Placental epithelial cell (primary cell): ENCODE data around the gene SPDYE8. TPM values are rescaled to one million over a fixed set of nuclear protein-coding genes. Genes with fewer than 3 reads are reported as not detected.

ENCODE experiments used
- small RNA-seq: library from RNA; depleted of rRNA; stranded (forward); fragments of <200 nt; gene quantifications from one replicate; pipeline ENCODE3, GENCODE V24; 2012
- total RNA-seq: library from RNA; depleted of rRNA; stranded (reverse); fragments of >200 nt; gene quantifications from 2 replicates; pipeline ENCODE4 v1.2.3, GENCODE V29; 2012

SPDYE8 gene, protein sequence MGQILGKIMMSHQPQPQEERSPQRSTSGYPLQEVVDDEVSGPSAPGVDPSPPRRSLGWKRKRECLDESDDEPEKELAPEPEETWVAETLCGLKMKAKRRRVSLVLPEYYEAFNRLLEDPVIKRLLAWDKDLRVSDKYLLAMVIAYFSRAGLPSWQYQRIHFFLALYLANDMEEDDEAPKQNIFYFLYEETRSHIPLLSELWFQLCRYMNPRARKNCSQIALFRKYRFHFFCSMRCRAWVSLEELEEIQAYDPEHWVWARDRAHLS
- total RNA-seq, result 0.43 TPM in 1 of 2 replicates, not detected in the other

DNA sequence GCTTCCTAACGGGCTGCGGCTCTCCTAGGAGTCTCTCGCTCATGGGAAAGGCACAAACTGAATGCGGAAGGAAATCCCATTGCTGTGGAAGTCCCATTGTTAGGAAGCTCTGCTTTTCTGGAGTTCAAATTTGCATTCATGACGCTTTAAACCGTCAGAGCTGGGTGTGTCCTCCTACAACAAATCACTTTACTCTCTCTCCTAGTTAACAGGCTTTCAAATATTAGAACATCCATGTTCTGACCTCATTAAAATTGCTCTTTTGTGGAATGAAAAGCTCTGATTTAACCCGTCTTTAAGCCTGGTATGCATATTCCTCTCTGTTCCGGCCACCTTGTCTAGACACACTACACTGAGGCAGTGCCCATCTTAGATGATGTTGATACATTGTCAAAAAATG lies at the start of gene SPDYE8:
TSS of gene SPDYE8 (minus strand) at position 101 of the 400 bp plus-strand sequence. CDS start 1,800 bp downstream, outside the sequence.

DNA sequence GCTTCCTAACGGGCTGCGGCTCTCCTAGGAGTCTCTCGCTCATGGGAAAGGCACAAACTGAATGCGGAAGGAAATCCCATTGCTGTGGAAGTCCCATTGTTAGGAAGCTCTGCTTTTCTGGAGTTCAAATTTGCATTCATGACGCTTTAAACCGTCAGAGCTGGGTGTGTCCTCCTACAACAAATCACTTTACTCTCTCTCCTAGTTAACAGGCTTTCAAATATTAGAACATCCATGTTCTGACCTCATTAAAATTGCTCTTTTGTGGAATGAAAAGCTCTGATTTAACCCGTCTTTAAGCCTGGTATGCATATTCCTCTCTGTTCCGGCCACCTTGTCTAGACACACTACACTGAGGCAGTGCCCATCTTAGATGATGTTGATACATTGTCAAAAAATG lies 28.2 kb upstream of the SPDYE8 start, which contains the start of gene SPDYE11:
TSS of gene SPDYE11 (minus strand) at position 101 of the 400 bp plus-strand sequence. CDS start 1,800 bp downstream, outside the sequence.

Small RNA genes within 50 kb of the gene (small RNA-seq; reads per million reads assigned to genes)
- not detected for gene RF00019

Other genes starting within 250 kb of the SPDYE8 start
- gene TYW1B, start 201.6 kb downstream of the SPDYE8 start, total RNA-seq, result 0.54 and 1.6 TPM in 2 replicates
- 6.7 and 7.8 TPM in 2 replicates for gene POM121, start 104.7 kb downstream of the SPDYE8 start, total RNA-seq
- not detected in 2 replicates for gene TRIM74, start 60.3 kb downstream of the SPDYE8 start, total RNA-seq
- not detected in 2 replicates for gene SPDYE11, start 28.1 kb upstream of the SPDYE8 start, total RNA-seq
- not detected in 2 replicates for gene SPDYE9, start 56.3 kb upstream of the SPDYE8 start, total RNA-seq